GM20431 (cell line): ENCODE results near the gene HS6ST1.

Source experiments
- in situ Hi-C: fragments of 300-500 bp; cut with MseI, MboI; formaldehyde crosslinking; loops from one replicate; pipeline ENCODE4 v1.15.0; 2020; ENCODE audit warnings: low sequenced_read_pairs; ENCODE audit not compliant: unreplicated experiment

Gene HS6ST1

GRCh38 chr2:128311755-128312341, 6.8 kb downstream of the HS6ST1 start:
- in situ Hi-C loops, result no loop called here

- in situ Hi-C loops, result no loop called here
Observed at GRCh38 chr2:128311216-128311754, 7.4 kb downstream of the HS6ST1 start.

- in situ Hi-C loops, result no loop called here
Observed at GRCh38 chr2:128310761-128311160, 7.9 kb downstream of the HS6ST1 start.

GRCh38 chr2:128310094-128310716, 8.5 kb downstream of the HS6ST1 start:
- in situ Hi-C loops, result no loop called here

- in situ Hi-C loops, result no loop called here
Observed at GRCh38 chr2:128309280-128310093, 9.2 kb downstream of the HS6ST1 start.

GRCh38 chr2:128308889-128309279, 9.8 kb downstream of the HS6ST1 start:
- in situ Hi-C loops, result no loop called here

GRCh38 chr2:128308284-128308731, 10.4 kb downstream of the HS6ST1 start:
- in situ Hi-C loops, result no loop called here

GRCh38 chr2:128307595-128307994, 11.1 kb downstream of the HS6ST1 start:
- in situ Hi-C loops, result no loop called here

- in situ Hi-C loops, result no loop called here
Observed at GRCh38 chr2:128306931-128307460, 11.7 kb downstream of the HS6ST1 start.

GRCh38 chr2:128306081-128306930, 12.4 kb downstream of the HS6ST1 start:
- in situ Hi-C loops, result no loop called here

- in situ Hi-C loops, result no loop called here
Observed at GRCh38 chr2:128305555-128306080, 13.1 kb downstream of the HS6ST1 start.

- in situ Hi-C loops, result no loop called here
Observed at GRCh38 chr2:128304715-128305554, 13.7 kb downstream of the HS6ST1 start.

GRCh38 chr2:128304330-128304714, 14.3 kb downstream of the HS6ST1 start:
- in situ Hi-C loops, result no loop called here

- in situ Hi-C loops, result no loop called here
Observed at GRCh38 chr2:128303911-128304310, 14.8 kb downstream of the HS6ST1 start.

- in situ Hi-C loops, result no loop called here
Observed at GRCh38 chr2:128303095-128303791, 15.4 kb downstream of the HS6ST1 start.

GRCh38 chr2:128302744-128303067, 16.0 kb downstream of the HS6ST1 start:
- in situ Hi-C loops, result no loop called here

GRCh38 chr2:128302011-128302743, 16.5 kb downstream of the HS6ST1 start:
- in situ Hi-C loops, result no loop called here
